ENCODE data around the gene HEBP1.

Gene HEBP1

GRCh38 chr12:12946686-12947355 lies 53.2 kb downstream of the HEBP1 start:
- DNase-seq, result no peak

- no peak for DNase-seq
These were observed 54.5 kb downstream of the HEBP1 start for GRCh38 chr12:12945591-12945990.

GRCh38 chr12:12943586-12944260 lies 56.3 kb downstream of the HEBP1 start:
- DNase-seq, result no peak

GRCh38 chr12:12941450-12942350 lies 58.4 kb downstream of the HEBP1 start:
- no peak for DNase-seq

- DNase-seq, result no peak
These were observed 60.2 kb downstream of the HEBP1 start for GRCh38 chr12:12939888-12940287.

- DNase-seq, result no peak
These were observed 61.5 kb downstream of the HEBP1 start for GRCh38 chr12:12938541-12938940.

GRCh38 chr12:12936983-12937491 lies 63.0 kb downstream of the HEBP1 start:
- DNase-seq, result no peak

GRCh38 chr12:12934556-12934955 lies 65.5 kb downstream of the HEBP1 start:
- DNase-seq, result no peak

GRCh38 chr12:12933742-12934141 lies 66.3 kb downstream of the HEBP1 start:
- DNase-seq, result no peak

GRCh38 chr12:12930633-12931219 lies 69.3 kb downstream of the HEBP1 start:
- no peak for DNase-seq

GRCh38 chr12:12929696-12930095 lies 70.4 kb downstream of the HEBP1 start:
- DNase-seq, result no peak

GRCh38 chr12:12927211-12928079 lies 72.6 kb downstream of the HEBP1 start:
- DNase-seq, result peak; percentile 43 to 55

GRCh38 chr12:12926571-12927071 lies 73.4 kb downstream of the HEBP1 start:
- no peak for DNase-seq

GRCh38 chr12:12925388-12925787 lies 74.7 kb downstream of the HEBP1 start:
- no peak for DNase-seq

Measured in activated CD4-positive, alpha-beta T cell treated with anti-CD3 and anti-CD28 coated beads, Interleukin-2, amount 50 U/mL, for 48 hours (primary cell).